ENCODE measurements around the gene FAM20B. TPM values are rescaled to one million over a fixed set of nuclear protein-coding genes. Genes with fewer than 3 reads are reported as not detected.

The FAM20B gene
- total RNA-seq, 1 donor from 2014 or later: 49.5 TPM

Other genes with a start within 250 kb of the FAM20B start
- 23.4 TPM for gene ANGPTL1, start 154.8 kb upstream of the FAM20B start, total RNA-seq
- gene TOR3A, start 56.2 kb downstream of the FAM20B start, total RNA-seq: 22.3 TPM
- 66.7 TPM for gene ABL2, start 203.8 kb downstream of the FAM20B start, total RNA-seq

Data from mesenteric fat pad (tissue), 1 donor.